ENCODE data around the gene SLC25A52. TPM values are rescaled to one million over a fixed set of nuclear protein-coding genes. Genes with fewer than 3 reads are reported as not detected.

SLC25A52 gene
- total RNA-seq, 2 experiments from 2014 or later = not detected

DNA sequence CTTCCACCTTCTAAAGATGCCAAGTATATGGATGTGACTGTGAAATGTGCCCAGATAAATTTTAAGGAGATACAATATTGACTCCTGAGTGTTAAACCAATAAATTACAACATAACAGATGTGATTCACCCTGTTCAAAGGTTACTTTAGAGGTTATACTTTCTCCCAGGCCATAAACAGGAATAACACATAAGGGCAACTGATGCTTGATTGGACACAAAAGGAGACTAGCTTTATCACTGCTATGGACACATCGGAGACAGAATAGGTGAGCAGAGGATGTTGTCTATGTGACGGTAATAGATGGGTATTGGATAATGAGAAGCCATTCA, 31.9 kb upstream of the SLC25A52 start:
- H3K9me2 ChIP-seq (ENCODE audit: insufficient read depth, low read length) = no peaks in the 10 kb centered on the region
- no TSS peak for BruUV-seq (replicated peaks)
- H3K4me1 ChIP-seq (ENCODE audit: insufficient read depth, low read length, poor library complexity, severe bottlenecking) = no peaks in the 10 kb centered on the region
- no peak overlapping the region for H3K4me2 ChIP-seq (ENCODE audit: low read length)
- no peaks in the 10 kb centered on the region for H3K36me3 ChIP-seq (ENCODE audit: insufficient read depth, low read length)
- no peak overlapping the region for H3K4me3 ChIP-seq (ENCODE audit: low read depth, low read length, poor library complexity, severe bottlenecking)
- CTCF ChIA-PET (ENCODE audit: unreplicated experiment) = no interaction called here
- TF ChIP-seq, protein P1, sequence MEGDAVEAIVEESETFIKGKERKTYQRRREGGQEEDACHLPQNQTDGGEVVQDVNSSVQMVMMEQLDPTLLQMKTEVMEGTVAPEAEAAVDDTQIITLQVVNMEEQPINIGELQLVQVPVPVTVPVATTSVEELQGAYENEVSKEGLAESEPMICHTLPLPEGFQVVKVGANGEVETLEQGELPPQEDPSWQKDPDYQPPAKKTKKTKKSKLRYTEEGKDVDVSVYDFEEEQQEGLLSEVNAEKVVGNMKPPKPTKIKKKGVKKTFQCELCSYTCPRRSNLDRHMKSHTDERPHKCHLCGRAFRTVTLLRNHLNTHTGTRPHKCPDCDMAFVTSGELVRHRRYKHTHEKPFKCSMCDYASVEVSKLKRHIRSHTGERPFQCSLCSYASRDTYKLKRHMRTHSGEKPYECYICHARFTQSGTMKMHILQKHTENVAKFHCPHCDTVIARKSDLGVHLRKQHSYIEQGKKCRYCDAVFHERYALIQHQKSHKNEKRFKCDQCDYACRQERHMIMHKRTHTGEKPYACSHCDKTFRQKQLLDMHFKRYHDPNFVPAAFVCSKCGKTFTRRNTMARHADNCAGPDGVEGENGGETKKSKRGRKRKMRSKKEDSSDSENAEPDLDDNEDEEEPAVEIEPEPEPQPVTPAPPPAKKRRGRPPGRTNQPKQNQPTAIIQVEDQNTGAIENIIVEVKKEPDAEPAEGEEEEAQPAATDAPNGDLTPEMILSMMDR (conservative IDR thresholded peaks at IDR 0.05; ENCODE audit: low read length) = no peak
- TF ChIP-seq EZH2phosphoT487 (IDR thresholded peaks at IDR 0.05; ENCODE audit: borderline replicate concordance, low read depth, low read length) = no peak
- POLR2A ChIA-PET = interaction anchor here (0.6 kb wide), 1 partner anchor 286 kb away, joined by 3 read pairs; no protein-coding TSS in a partner anchor
- no peak overlapping the region for H2AFZ ChIP-seq (ENCODE audit: low read length)
- H3K9me3 ChIP-seq (ENCODE audit: low read length) = no peaks in the 10 kb centered on the region
- no peak for DNase-seq (ENCODE audit: low spot score)
- intact Hi-C loops (cut with micrococcal nuclease; ENCODE audit: unreplicated experiment) = no loop called here
- no peaks in the 10 kb centered on the region for H4K20me1 ChIP-seq (ENCODE audit: insufficient read depth, low read length)
- H3K79me2 ChIP-seq (ENCODE audit: insufficient read depth, low read depth, low read length) = no peaks in the 10 kb centered on the region
- H3K27ac ChIP-seq (ENCODE audit: low read depth, low read length, poor library complexity, severe bottlenecking) = no peak overlapping the region

DNA sequence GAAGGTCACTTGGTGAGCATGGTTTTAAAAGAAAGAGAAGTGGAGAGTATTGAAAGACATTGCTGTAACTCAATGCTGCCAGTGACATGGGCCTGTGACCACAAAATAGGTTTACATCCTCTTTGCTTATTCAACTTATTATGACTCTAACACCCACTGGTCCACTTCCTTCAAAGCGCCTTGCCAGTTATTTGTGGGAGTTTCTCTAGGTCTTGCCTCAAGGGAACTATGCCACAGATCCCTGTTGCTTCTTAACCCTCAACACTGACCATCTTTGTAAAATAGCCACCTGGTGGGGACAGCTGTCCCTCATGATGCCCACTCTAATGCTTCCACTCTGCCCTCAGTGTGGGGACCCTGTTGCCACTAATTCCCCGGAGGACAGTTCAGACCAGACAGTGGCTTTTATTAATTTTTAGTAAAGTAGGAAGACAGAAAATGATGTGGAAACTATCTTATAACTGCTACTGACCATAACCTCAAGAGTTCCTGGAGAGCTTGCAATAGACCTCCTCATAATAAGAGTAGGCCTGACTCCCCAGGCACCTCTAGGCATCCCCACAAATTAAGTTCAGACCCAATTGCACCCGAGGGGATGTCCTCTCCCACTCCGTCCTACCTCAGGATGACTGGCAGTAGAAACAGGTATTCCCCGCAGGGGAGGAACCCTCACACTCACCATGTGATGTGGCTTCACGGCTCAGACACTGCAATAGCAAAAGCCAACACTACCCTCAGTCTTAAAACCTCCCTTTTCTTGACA, 31.3 kb upstream of the SLC25A52 start:
- no peaks in the 10 kb centered on the region for H3K4me1 ChIP-seq (ENCODE audit: insufficient read depth, low read length, poor library complexity, severe bottlenecking)
- no peak overlapping the region for H3K4me3 ChIP-seq (ENCODE audit: low read depth, low read length, poor library complexity, severe bottlenecking)
- no peaks in the 10 kb centered on the region for H3K9me3 ChIP-seq (ENCODE audit: low read length)
- TF ChIP-seq, protein P1 (conservative IDR thresholded peaks at IDR 0.05; ENCODE audit: low read length) = no peak
- H3K27ac ChIP-seq (ENCODE audit: low read depth, low read length, poor library complexity, severe bottlenecking) = no peak overlapping the region
- CTCF ChIA-PET (ENCODE audit: unreplicated experiment) = no interaction called here
- no peaks in the 10 kb centered on the region for H3K79me2 ChIP-seq (ENCODE audit: insufficient read depth, low read depth, low read length)
- intact Hi-C loops (cut with micrococcal nuclease; ENCODE audit: unreplicated experiment) = no loop called here
- no peak for DNase-seq (ENCODE audit: low spot score)
- H4K20me1 ChIP-seq (ENCODE audit: insufficient read depth, low read length) = no peaks in the 10 kb centered on the region
- H3K9me2 ChIP-seq (ENCODE audit: insufficient read depth, low read length) = no peaks in the 10 kb centered on the region
- H3K36me3 ChIP-seq (ENCODE audit: insufficient read depth, low read length) = no peaks in the 10 kb centered on the region
- POLR2A ChIA-PET = interaction anchor here (0.6 kb wide), 1 partner anchor 286 kb away, joined by 3 read pairs; no protein-coding TSS in a partner anchor
- H2AFZ ChIP-seq (ENCODE audit: low read length) = no peak overlapping the region
- H3K4me2 ChIP-seq (ENCODE audit: low read length) = no peak overlapping the region
- BruUV-seq (replicated peaks) = no TSS peak

DNA sequence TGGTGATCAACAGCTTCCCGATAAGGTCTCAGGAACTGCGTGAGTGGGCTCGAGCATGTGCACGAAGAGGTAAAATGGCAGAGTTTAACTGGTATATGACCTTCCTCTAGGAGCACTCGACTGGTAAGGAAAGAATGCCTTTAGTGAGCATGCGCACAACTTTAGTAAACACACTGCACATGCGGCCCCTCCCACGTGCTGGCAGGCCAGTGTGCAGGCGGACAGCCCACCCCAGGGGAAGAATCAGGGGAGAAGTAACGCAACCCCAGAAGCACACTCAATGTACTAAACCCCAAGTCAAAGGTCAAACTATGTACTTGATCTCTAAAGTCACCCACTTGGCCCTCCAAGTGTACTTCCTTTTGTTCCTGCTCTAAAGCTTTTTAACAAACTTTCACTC, 28.7 kb upstream of the SLC25A52 start:
- no peaks in the 10 kb centered on the region for H4K20me1 ChIP-seq (ENCODE audit: insufficient read depth, low read length)

More for the DNA sequence above, 28.7 kb upstream of the SLC25A52 start:
- Histone ChIP-seq H3K27ac (ENCODE audit: low read depth, low read length, poor library complexity, severe bottlenecking) (no peak overlapping the region), H2AFZ (ENCODE audit: low read length) (no peak overlapping the region), H3K4me3 (ENCODE audit: low read depth, low read length, poor library complexity, severe bottlenecking) (no peak overlapping the region), H3K4me2 (ENCODE audit: low read length) (no peak overlapping the region), H3K79me2 (ENCODE audit: insufficient read depth, low read depth, low read length) (no peaks in the 10 kb centered on the region), H3K9me2 (ENCODE audit: insufficient read depth, low read length) (no peaks in the 10 kb centered on the region), H3K9me3 (ENCODE audit: low read length) (no peaks in the 10 kb centered on the region), H3K36me3 (ENCODE audit: insufficient read depth, low read length) (no peaks in the 10 kb centered on the region), H3K4me1 (ENCODE audit: insufficient read depth, low read length, poor library complexity, severe bottlenecking) (no peaks in the 10 kb centered on the region)
- TF ChIP-seq, protein P1 (conservative IDR thresholded peaks at IDR 0.05; ENCODE audit: low read length) = no peak
- no peak for TF ChIP-seq EZH2phosphoT487 (IDR thresholded peaks at IDR 0.05; ENCODE audit: borderline replicate concordance, low read depth, low read length)
- ChIA-PET CTCF (ENCODE audit: unreplicated experiment) (interaction anchor here (0.6 kb wide), 1 partner anchor 109 kb away, joined by 3 read pairs; no protein-coding TSS in a partner anchor), POLR2A (no interaction called here)
- no TSS peak for BruUV-seq (replicated peaks)
- intact Hi-C loops (cut with micrococcal nuclease; ENCODE audit: unreplicated experiment) = no loop called here
- no peak for DNase-seq (ENCODE audit: low spot score)

Data from OCI-LY7 (cell line).